Measurements from ENCODE around the gene PLEKHH1.

Gene PLEKHH1

GRCh38 chr14:67505254-67505653 is 27.8 kb upstream of the PLEKHH1 start:
- no peak for FAIRE-seq

GRCh38 chr14:67508956-67509355 is 24.1 kb upstream of the PLEKHH1 start:
- FAIRE-seq: no peak
- no peak for DNase-seq (ENCODE audit: extremely low spot score, insufficient read length, low read depth)

More at GRCh38 chr14:67505254-67505653, 27.8 kb upstream of the PLEKHH1 start:
- DNase-seq (ENCODE audit: extremely low spot score, insufficient read length, low read depth): no peak

GRCh38 chr14:67510121-67510520 is 23.0 kb upstream of the PLEKHH1 start:
- DNase-seq (ENCODE audit: extremely low spot score, insufficient read length, low read depth) (no peak), FAIRE-seq (no peak)

GRCh38 chr14:67510836-67511235 is 22.3 kb upstream of the PLEKHH1 start:
- no peak for FAIRE-seq

GRCh38 chr14:67512463-67513310 is 20.4 kb upstream of the PLEKHH1 start:
- FAIRE-seq (peak; percentile 38), DNase-seq (ENCODE audit: extremely low spot score, insufficient read length, low read depth) (no peak)

More at GRCh38 chr14:67510836-67511235, 22.3 kb upstream of the PLEKHH1 start:
- no peak for DNase-seq (ENCODE audit: extremely low spot score, insufficient read length, low read depth)

GRCh38 chr14:67513631-67514108 is 19.4 kb upstream of the PLEKHH1 start:
- no peak for DNase-seq (ENCODE audit: extremely low spot score, insufficient read length, low read depth)
- FAIRE-seq: peak; percentile 35

- DNase-seq (ENCODE audit: extremely low spot score, insufficient read length, low read depth): no peak
- no peak for FAIRE-seq
Observed at GRCh38 chr14:67514203-67514607, 18.9 kb upstream of the PLEKHH1 start.

- DNase-seq (ENCODE audit: extremely low spot score, insufficient read length, low read depth) (no peak), FAIRE-seq (peak; percentile 69)
Observed at GRCh38 chr14:67514650-67515385, 18.3 kb upstream of the PLEKHH1 start.

GRCh38 chr14:67515386-67516079 is 17.6 kb upstream of the PLEKHH1 start:
- DNase-seq (ENCODE audit: extremely low spot score, insufficient read length, low read depth) (no peak), FAIRE-seq (no peak)

- no peak for DNase-seq (ENCODE audit: extremely low spot score, insufficient read length, low read depth)
- peak; percentile 24 for FAIRE-seq
Observed at GRCh38 chr14:67516676-67517075, 16.4 kb upstream of the PLEKHH1 start.

GRCh38 chr14:67517083-67517482 is 16.0 kb upstream of the PLEKHH1 start:
- no peak for DNase-seq (ENCODE audit: extremely low spot score, insufficient read length, low read depth)
- no peak for FAIRE-seq

- no peak for FAIRE-seq
- DNase-seq (ENCODE audit: extremely low spot score, insufficient read length, low read depth): no peak
Observed at GRCh38 chr14:67519406-67519805, 13.7 kb upstream of the PLEKHH1 start.

- FAIRE-seq: no peak
- no peak for DNase-seq (ENCODE audit: extremely low spot score, insufficient read length, low read depth)
Observed at GRCh38 chr14:67520482-67520881, 12.6 kb upstream of the PLEKHH1 start.

- FAIRE-seq (no peak), DNase-seq (ENCODE audit: extremely low spot score, insufficient read length, low read depth) (no peak)
Observed at GRCh38 chr14:67522270-67522669, 10.8 kb upstream of the PLEKHH1 start.

- no peak for DNase-seq (ENCODE audit: extremely low spot score, insufficient read length, low read depth)
- FAIRE-seq: no peak
Observed at GRCh38 chr14:67523764-67524633, 9.1 kb upstream of the PLEKHH1 start.

GRCh38 chr14:67524634-67524963 is 8.5 kb upstream of the PLEKHH1 start:
- no peak for DNase-seq (ENCODE audit: extremely low spot score, insufficient read length, low read depth)
- FAIRE-seq: no peak

- DNase-seq (ENCODE audit: extremely low spot score, insufficient read length, low read depth) (no peak), FAIRE-seq (no peak)
Observed at GRCh38 chr14:67525389-67525788, 7.7 kb upstream of the PLEKHH1 start.

GRCh38 chr14:67526181-67526580 is 6.9 kb upstream of the PLEKHH1 start:
- no peak for FAIRE-seq
- no peak for DNase-seq (ENCODE audit: extremely low spot score, insufficient read length, low read depth)

- FAIRE-seq (peak; percentile 74), DNase-seq (ENCODE audit: extremely low spot score, insufficient read length, low read depth) (no peak)
Observed at GRCh38 chr14:67526676-67527459, 6.2 kb upstream of the PLEKHH1 start.

Measured in GM18507 (cell line).